Lower leg skin (tissue), 3 donors: Measurements from ENCODE around the gene SEMA5B.

ENCODE experiments used
- POLR2A ChIP-seq, 2 donors: fragments of 450-650 bp; IDR thresholded peaks; one replicate each; pipeline ENCODE4 v1.6.1; 2016 to 2017; ENCODE audit warnings: antibody characterized with exemption in 2 of 2, mild to moderate bottlenecking in 1 of 2, moderate library complexity in 1 of 2
- TF ChIP-seq, protein P1 (sequence below), 3 donors: fragments of 450-650 bp; IDR thresholded peaks; one replicate each; pipeline ENCODE4 v1.5.1; 2016; ENCODE audit warnings: antibody characterized with exemption in 3 of 3, mild to moderate bottlenecking in 3 of 3, moderate library complexity in 2 of 3

DNA sequence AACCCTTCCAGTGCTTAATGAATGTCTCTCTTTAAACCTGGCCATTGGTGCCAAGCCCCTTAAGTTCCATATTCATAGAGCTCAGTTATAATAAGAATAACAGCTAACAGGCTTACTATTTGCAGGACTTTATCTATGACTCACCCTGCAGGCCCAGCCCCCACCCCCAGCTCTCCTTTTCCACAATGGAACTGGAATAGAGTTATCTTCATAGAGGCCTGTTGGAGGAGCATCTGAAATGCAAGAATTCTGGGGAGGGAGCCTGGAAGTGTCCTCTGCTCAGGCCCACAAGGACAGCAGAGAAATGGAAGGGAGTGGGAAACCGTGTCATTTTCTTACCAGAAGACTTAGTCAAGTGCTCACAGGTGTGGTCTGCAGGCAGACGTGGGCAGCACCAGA, 52.8 kb downstream of the SEMA5B start:
- TF ChIP-seq, protein P1, sequence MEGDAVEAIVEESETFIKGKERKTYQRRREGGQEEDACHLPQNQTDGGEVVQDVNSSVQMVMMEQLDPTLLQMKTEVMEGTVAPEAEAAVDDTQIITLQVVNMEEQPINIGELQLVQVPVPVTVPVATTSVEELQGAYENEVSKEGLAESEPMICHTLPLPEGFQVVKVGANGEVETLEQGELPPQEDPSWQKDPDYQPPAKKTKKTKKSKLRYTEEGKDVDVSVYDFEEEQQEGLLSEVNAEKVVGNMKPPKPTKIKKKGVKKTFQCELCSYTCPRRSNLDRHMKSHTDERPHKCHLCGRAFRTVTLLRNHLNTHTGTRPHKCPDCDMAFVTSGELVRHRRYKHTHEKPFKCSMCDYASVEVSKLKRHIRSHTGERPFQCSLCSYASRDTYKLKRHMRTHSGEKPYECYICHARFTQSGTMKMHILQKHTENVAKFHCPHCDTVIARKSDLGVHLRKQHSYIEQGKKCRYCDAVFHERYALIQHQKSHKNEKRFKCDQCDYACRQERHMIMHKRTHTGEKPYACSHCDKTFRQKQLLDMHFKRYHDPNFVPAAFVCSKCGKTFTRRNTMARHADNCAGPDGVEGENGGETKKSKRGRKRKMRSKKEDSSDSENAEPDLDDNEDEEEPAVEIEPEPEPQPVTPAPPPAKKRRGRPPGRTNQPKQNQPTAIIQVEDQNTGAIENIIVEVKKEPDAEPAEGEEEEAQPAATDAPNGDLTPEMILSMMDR (IDR thresholded peaks at IDR 0.05) = no peak
- no peak for TF ChIP-seq POLR2A (IDR thresholded peaks at IDR 0.05)
